HG03196 (cell line): ENCODE results near the gene OSBPL6.

Experiments
- ATAC-seq: cut with Tn5 transposase; IDR thresholded peaks from one replicate; pipeline ENCODE4 v1.9.1; 2021; ENCODE audit not compliant: unreplicated experiment

OSBPL6 gene

GRCh38 chr2:178269438-178270224 lies 75.3 kb downstream of the OSBPL6 start:
- ATAC-seq, result no peak

DNA sequence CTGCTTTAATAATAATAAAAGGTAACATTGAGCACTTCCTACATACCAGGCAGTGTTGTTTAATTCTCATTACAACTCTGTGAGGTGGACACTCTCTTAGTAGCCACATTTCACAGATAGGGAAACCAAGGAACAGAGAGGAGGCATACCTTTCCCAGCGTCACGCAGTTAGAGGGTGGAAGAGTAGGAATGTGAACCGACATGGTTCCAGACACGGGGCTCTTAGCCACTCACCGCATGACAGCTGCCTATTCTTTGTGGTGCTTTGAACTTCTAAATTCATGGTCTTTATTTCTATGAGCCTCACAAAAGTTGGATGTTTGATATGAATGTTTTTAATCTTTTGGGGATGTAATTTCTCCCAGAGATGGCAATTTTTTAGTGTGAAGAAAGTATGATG lies 76.0 kb downstream of the OSBPL6 start:
- ATAC-seq, result no peak

- ATAC-seq, result no peak
These were observed 76.8 kb downstream of the OSBPL6 start for GRCh38 chr2:178271094-178271493.

GRCh38 chr2:178271629-178272333 lies 77.5 kb downstream of the OSBPL6 start:
- no peak for ATAC-seq

- no peak for ATAC-seq
These were observed 79.6 kb downstream of the OSBPL6 start for GRCh38 chr2:178273787-178274360.

DNA sequence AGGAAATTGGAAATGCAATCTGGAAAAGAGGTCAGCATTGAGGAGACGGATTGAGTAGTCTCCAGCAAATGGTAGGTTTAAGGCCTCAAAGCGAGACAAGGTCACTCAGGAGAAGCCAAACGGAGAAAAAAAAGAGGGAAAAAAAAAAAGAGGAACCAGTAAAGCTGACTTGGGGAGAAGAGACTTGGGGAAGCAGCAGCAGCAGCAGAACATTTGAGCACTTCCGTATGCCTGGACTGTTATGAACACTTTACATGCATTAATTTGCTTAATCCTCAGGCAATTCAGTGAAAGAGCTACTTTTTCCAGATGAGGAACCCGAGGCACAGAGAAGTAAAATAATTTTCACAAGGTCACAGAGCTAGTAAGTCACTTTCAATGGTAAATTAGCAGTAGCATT lies 81.3 kb downstream of the OSBPL6 start:
- no peak for ATAC-seq

DNA sequence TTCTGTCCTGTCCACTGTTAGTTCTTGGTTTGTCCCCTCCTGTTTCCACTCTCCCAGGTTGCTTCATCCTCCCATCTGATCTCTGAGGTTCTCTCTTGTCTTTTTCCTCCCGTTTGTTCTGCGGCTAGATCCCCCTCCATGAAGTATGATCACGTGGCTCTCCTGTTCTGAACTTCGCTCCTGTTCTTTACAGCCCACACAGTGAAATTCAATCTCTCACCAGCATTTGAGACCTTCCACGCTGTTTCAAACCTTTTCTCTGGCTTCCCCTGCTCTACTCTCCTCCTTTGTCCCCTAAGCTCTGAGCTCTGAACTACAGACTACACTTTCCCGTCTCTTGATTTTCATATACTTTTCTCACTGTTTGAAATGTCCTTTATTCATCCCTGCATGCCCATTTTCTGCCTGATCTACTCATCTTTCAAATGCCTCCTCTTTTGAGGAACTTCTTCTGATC lies 83.5 kb downstream of the OSBPL6 start:
- ATAC-seq, result no peak

DNA sequence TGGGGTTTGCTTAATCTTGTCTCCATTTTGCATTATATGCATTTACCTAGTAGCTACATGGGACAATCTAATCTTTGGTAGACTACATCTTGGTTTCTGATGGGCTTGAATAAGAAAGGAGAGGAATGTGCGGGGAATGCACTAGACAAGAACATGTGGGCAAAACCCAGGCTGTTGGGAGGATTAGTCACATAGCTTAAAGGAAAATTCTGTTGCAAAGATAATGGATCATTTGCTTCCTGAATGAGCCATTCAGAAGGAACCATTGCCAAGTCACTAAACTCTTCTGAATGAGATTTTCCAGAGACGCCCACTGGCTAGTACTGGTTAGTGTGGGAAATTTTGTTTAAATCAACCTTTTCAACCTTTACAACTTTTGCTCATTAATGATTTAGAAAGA lies 84.8 kb downstream of the OSBPL6 start:
- no peak for ATAC-seq

GRCh38 chr2:178279636-178280035 lies 85.3 kb downstream of the OSBPL6 start:
- no peak for ATAC-seq

GRCh38 chr2:178280244-178280852 lies 86.0 kb downstream of the OSBPL6 start:
- ATAC-seq, result no peak

- no peak for ATAC-seq
These were observed 87.9 kb downstream of the OSBPL6 start for GRCh38 chr2:178282075-178282815.

DNA sequence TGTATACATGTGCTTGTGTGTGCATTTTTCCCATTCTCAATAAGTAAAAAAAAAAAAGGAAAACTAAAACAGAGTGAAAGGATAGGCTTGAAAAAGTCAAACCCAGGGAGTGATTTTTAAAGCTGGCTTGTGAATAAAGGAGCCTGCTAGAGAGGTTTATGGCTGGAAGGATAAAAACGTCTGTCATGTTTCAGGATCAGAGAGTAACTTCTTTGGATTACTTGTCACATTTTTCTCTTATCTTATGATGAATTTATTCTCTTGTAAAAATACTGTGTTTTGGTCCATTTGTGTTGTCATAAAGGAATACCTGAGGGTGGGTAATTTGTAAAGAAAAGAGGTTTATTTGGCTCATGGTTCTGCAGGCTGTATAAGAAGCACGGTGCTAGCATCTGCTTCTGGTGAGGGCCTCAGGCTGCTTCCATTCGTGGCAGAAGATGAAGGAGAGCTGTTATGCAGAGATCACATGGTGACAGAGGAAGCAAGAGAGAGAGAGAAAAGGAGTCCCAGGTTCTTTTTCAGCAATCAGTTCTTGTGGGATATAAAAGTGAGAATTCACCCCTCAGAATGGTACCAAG lies 89.1 kb downstream of the OSBPL6 start:
- no peak for ATAC-seq

GRCh38 chr2:178284613-178285286 lies 90.4 kb downstream of the OSBPL6 start:
- no peak for ATAC-seq

DNA sequence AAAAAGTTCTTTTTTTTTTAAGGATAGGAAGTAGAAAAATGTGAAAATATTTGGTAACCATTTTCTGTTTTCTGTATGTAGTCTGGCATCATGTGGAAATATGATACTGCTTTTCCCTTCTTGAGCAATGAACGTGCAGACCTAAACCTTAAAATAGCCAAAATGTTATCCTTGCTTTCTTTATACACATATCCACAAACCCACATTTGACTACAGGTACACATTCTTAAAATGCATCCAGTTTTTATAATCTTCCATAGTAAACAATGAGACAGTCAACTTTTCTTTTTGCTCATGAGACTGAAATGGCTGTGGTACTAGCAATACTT lies 90.9 kb downstream of the OSBPL6 start:
- ATAC-seq, result no peak

DNA sequence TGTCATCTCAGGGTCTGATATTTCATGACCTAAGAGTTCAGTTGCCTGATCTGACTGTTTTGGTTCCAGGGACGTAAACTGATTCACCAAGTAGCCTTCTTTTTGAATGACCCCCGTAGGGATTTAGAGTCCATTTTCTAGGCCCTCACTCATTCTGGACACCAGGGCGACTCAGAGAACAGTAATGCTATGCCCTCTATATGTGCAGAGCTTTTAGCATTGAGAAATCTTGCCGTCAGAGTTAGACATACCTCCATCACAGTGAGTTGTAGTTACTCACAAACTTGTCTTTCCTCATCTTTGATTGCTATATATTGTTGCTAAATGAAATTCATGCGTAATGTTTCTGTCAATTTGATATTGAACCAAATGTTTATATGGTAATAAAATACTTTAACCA lies 92.3 kb downstream of the OSBPL6 start:
- ATAC-seq, result no peak

DNA sequence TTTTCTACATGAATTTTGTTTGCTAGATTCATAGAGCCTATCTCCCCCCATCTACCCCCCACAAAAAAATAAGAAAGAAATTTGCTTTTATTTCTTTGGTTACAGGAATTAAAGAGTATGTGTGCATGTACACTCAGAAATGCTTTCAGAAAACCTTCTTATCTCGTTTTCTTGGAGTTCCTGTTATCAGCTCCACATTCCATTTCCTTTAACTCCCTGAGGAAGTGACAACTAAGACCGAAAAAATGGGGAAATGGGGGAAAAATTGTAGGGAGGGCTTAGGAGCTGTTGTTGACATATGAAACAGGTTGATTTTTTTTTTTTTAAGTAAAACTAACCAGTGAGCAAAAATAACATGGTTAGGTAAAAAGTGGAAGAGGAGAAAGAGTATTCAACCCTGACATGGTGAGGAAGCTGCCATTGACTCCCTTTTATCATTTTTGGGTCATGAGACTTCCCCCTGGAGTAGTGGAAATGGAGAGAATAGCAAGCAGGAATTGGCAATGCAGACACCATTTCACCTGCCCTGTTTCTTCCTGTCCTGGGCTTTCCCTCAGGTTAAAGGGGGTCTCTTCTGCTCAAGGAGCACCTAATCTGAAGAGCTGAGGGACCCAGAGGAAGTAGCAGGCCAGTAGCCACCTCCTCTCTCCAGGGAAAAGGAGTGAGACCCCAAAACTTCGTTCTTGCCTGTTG lies 93.5 kb downstream of the OSBPL6 start:
- no peak for ATAC-seq

- ATAC-seq, result no peak
These were observed 97.4 kb downstream of the OSBPL6 start for GRCh38 chr2:178291703-178292102.

DNA sequence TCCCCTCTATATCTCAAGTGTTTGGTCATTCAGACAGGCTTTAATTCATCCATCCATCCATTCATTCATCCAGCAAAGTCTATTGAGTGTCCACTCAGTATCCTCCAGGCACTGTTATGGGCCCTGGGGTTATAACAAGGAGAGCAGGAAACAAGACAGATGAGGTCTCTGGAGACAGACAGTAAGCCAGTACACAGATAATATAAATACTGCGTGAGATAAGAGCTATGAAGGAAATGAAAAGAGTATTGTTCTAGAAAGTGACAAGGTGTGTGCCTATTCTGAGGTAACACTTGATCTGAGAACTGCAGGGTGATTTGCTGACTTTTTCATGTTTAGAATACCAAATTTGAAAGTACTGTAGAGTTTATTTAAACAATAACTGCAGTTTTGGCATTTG lies 98.3 kb downstream of the OSBPL6 start:
- ATAC-seq, result no peak

DNA sequence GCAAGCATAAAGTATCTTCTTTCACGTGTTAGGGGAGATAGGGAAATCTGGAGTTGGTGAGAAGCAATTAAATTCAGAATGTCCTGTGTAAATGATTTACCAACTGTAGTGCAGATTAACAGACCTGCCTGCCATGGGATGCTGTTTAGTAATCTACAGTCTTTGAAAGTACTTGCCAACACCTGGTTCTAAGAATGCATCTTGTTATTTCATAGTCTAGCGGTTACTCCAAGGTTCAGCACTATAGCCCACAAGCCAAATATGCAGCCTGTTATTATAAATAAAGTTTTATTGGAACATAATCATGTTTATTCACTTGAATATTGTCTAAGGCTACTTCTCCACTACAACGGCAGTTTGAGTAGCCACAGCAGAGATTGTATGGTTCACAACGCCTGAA lies 100.8 kb downstream of the OSBPL6 start:
- ATAC-seq, result no peak

DNA sequence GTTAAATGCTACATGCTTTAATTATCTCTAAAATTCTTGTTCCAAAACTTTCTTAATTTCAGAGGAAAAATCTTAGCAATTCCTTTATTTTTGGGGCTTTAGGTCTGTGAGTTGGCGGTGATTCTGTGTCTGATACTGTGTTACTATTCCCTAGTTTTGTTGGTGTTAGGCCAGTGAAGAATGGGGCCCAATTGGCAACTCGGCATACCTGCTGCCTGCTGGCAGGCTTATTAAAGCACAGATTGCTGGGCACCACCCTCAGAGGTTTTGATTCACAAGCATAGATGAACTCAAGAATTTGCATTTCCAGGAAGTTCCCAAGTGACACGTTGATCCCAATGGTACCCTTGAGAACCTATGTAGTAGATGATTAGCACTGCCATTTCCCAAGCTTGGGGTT lies 101.6 kb downstream of the OSBPL6 start:
- no peak for ATAC-seq
